Measurements from ENCODE around the gene LDLRAD2.

Gene LDLRAD2

DNA sequence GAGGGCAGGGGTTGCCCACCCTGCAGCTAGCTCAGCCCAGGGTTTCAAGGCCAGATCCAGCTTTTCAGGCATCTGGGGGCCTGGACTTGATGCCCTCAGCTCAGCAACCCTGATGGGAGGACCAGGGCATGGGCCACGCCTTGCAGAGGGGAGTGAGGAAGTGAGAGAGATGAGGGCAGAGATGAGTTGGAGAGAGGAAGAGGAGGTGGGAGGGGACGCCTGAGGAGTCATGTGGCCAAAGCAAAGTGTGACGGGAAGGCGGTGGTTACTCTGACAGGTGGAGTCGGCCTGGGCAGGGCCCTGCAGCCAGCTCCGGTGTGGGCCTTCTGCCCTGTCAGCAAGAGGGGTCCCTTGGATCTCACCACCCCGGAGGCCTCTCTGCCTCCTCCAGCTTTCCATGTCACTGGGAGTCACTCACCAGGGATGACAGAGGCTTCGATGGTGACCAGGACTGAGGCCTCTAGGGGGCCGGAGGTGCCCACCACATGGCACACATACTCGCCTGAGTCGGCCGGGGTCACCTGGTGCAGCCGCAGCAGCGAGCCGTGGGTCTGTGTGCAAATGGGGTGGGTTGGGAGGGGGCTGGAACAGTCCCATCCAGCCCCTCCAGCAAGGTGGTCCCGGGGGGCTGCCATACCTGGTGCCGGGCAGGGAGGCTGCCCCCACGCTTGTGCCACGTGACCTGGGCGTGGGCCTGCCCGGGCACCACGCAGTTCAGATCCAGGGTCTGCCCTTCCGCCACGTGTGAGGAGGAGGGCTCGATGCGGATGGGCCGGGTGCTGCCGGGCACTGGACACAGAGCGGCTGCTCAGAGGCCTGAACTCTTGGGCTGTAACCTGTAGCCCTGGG is 40.4 kb downstream of the LDLRAD2 start:
- Histone ChIP-seq H3K27ac (ENCODE audit: low read depth in 2 of 2, low read length in 2 of 2) (no peak overlapping the region), H3K4me3 (ENCODE audit: low read length in 2 of 2) (no peak overlapping the region), H3K9ac (ENCODE audit: low read depth in 1 of 2, low read length in 2 of 2) (no peak overlapping the region), H3K36me3 (ENCODE audit: control insufficient read depth in 2 of 2, insufficient read depth in 2 of 2, low read length in 2 of 2) (peaks cover 72 to 77% of the 10 kb centered on the region in 2 donors), H3K27me3 (ENCODE audit: control insufficient read depth in 2 of 2, insufficient read depth in 2 of 2, low read length in 2 of 2) (no peaks in the 10 kb centered on the region), H3K9me3 (ENCODE audit: control insufficient read depth in 2 of 2, low read length in 2 of 2) (no peaks in the 10 kb centered on the region), H3K4me1 (ENCODE audit: control insufficient read depth in 2 of 2, insufficient read depth in 2 of 2, low read length in 2 of 2) (no peaks in the 10 kb centered on the region)

- no peak overlapping the region for H3K27ac ChIP-seq (ENCODE audit: low read depth in 2 of 2, low read length in 2 of 2)
Measured at GRCh38 chr1:21853131-21853427, 41.0 kb downstream of the LDLRAD2 start.

GRCh38 chr1:21854090-21854750 is 42.2 kb downstream of the LDLRAD2 start:
- Histone ChIP-seq H3K4me1 (ENCODE audit: control insufficient read depth in 2 of 2, insufficient read depth in 2 of 2, low read length in 2 of 2) (no peaks in the 10 kb centered on the region), H3K4me3 (ENCODE audit: low read length in 2 of 2) (no peak overlapping the region), H3K27me3 (ENCODE audit: control insufficient read depth in 2 of 2, insufficient read depth in 2 of 2, low read length in 2 of 2) (no peaks in the 10 kb centered on the region), H3K27ac (ENCODE audit: low read depth in 2 of 2, low read length in 2 of 2) (no peak overlapping the region), H3K9me3 (ENCODE audit: control insufficient read depth in 2 of 2, low read length in 2 of 2) (no peaks in the 10 kb centered on the region), H3K9ac (ENCODE audit: low read depth in 1 of 2, low read length in 2 of 2) (no peak overlapping the region), H3K36me3 (ENCODE audit: control insufficient read depth in 2 of 2, insufficient read depth in 2 of 2, low read length in 2 of 2) (peaks cover 64% of the 10 kb centered on the region in 2 donors)

More at GRCh38 chr1:21853131-21853427, 41.0 kb downstream of the LDLRAD2 start:
- Histone ChIP-seq H3K4me1 (ENCODE audit: control insufficient read depth in 2 of 2, insufficient read depth in 2 of 2, low read length in 2 of 2) (no peaks in the 10 kb centered on the region), H3K4me3 (ENCODE audit: low read length in 2 of 2) (no peak overlapping the region), H3K36me3 (ENCODE audit: control insufficient read depth in 2 of 2, insufficient read depth in 2 of 2, low read length in 2 of 2) (peaks cover 70 to 71% of the 10 kb centered on the region in 2 donors), H3K9me3 (ENCODE audit: control insufficient read depth in 2 of 2, low read length in 2 of 2) (no peaks in the 10 kb centered on the region), H3K9ac (ENCODE audit: low read depth in 1 of 2, low read length in 2 of 2) (no peak overlapping the region), H3K27me3 (ENCODE audit: control insufficient read depth in 2 of 2, insufficient read depth in 2 of 2, low read length in 2 of 2) (no peaks in the 10 kb centered on the region)

DNA sequence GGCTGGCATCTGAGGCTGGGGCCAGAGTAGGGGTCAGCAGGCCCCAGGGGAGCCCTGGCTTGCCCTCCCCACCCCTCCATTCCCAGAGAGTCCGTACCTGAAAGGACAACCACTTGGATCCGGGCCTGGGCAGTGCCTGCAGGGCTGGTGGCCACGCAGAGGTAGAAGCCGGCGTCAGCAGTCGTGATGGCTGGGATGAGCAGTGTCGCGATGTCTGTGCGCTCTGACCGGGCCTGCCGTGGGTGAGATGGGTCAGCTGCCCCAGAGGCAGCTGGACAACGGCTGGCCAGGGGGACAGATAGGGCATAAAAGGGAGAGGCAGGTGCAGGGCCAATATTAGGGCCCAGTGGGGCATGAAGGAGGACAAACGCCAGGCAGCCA is 42.7 kb downstream of the LDLRAD2 start:
- H3K27me3 ChIP-seq (ENCODE audit: control insufficient read depth in 2 of 2, insufficient read depth in 2 of 2, low read length in 2 of 2): no peaks in the 10 kb centered on the region
- no peak overlapping the region for H3K27ac ChIP-seq (ENCODE audit: low read depth in 2 of 2, low read length in 2 of 2)
- no peaks in the 10 kb centered on the region for H3K9me3 ChIP-seq (ENCODE audit: control insufficient read depth in 2 of 2, low read length in 2 of 2)
- no peaks in the 10 kb centered on the region for H3K4me1 ChIP-seq (ENCODE audit: control insufficient read depth in 2 of 2, insufficient read depth in 2 of 2, low read length in 2 of 2)
- peaks cover 66% of the 10 kb centered on the region in 2 donors for H3K36me3 ChIP-seq (ENCODE audit: control insufficient read depth in 2 of 2, insufficient read depth in 2 of 2, low read length in 2 of 2)
- H3K9ac ChIP-seq (ENCODE audit: low read depth in 1 of 2, low read length in 2 of 2): no peak overlapping the region
- H3K4me3 ChIP-seq (ENCODE audit: low read length in 2 of 2): no peak overlapping the region

DNA sequence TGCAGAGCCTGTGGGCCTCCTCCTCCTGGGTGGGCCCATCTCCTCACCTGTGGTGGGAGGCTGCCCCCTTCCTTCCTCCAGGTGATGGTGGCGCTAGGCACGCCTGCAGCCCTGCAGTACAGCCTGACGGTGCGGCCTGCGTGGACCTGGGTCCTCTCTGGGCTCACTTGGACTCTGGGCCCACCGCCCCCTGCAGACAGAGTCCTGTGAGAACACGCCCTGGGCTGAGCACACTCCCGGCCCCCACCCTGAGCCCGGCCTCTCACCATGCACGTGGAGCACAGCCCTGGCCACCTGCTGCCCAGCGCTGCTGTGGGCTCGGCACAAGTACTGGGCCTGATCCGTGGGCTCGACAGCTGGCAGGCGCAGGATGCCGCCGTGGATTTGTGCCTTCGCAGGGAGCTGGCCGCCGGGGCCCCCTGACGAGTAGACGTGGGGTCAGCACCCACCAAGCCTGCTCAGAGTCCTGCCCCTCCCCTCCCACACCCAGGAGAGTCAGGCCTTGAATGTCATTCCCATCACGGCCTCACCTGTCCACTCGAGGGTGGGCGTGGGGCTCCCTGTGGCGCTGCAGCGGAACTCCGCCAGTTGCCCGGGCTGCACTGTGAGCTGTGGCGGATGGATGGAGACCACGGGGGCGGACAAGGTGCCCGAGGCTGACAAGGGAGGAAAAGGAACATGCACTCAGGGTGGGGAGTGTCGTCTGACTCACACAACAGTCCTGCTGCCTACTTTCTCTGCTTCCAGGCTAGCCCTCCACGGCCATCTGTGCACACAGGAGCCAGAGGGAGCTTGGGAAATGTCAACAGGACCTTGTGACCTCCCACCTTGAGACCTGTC is 43.4 kb downstream of the LDLRAD2 start:
- no peak overlapping the region for H3K27ac ChIP-seq (ENCODE audit: low read depth in 2 of 2, low read length in 2 of 2)

DNA sequence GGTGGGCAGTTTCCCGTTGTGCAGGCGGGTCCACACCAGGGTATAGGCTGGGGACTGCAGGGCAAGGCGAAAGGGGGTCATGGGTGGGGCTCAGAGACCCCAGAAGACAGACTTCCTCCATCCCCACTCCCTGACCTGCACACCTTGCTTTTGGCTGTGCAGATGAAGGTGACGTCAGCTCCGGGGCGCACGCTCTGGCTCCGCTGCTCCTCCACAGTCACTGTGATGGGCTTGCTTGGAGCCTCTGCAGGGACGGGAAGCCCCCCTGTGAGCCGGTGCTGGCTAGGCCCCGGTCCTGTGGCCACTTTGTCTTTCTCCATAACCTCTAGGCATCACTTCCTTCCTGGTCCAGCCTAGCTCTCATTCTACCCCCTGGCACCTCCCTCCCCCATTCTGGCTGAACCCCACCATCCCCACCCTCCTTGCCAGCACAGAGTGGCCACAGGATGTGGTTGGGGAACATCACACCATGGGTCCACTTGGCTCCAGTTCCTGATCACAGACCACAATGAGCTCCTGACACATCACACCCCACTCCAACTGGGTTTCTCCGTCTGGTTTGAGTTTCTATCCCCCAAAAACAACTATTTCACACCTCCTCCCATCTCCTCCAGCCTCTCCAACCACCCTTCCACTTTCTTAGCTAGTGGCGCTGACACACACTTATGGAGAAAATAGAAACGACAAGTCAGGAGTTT is 45.2 kb downstream of the LDLRAD2 start:
- no peak overlapping the region for H3K9ac ChIP-seq (ENCODE audit: low read depth in 1 of 2, low read length in 2 of 2)
- no peaks in the 10 kb centered on the region for H3K9me3 ChIP-seq (ENCODE audit: control insufficient read depth in 2 of 2, low read length in 2 of 2)
- no peaks in the 10 kb centered on the region for H3K4me1 ChIP-seq (ENCODE audit: control insufficient read depth in 2 of 2, insufficient read depth in 2 of 2, low read length in 2 of 2)
- H3K27me3 ChIP-seq (ENCODE audit: control insufficient read depth in 2 of 2, insufficient read depth in 2 of 2, low read length in 2 of 2): no peaks in the 10 kb centered on the region
- no peak overlapping the region for H3K4me3 ChIP-seq (ENCODE audit: low read length in 2 of 2)
- peaks cover 65 to 67% of the 10 kb centered on the region in 2 donors for H3K36me3 ChIP-seq (ENCODE audit: control insufficient read depth in 2 of 2, insufficient read depth in 2 of 2, low read length in 2 of 2)
- no peak overlapping the region for H3K27ac ChIP-seq (ENCODE audit: low read depth in 2 of 2, low read length in 2 of 2)

More for the DNA sequence above, 43.4 kb downstream of the LDLRAD2 start:
- H3K9me3 ChIP-seq (ENCODE audit: control insufficient read depth in 2 of 2, low read length in 2 of 2): no peaks in the 10 kb centered on the region
- H3K4me1 ChIP-seq (ENCODE audit: control insufficient read depth in 2 of 2, insufficient read depth in 2 of 2, low read length in 2 of 2): no peaks in the 10 kb centered on the region
- H3K9ac ChIP-seq (ENCODE audit: low read depth in 1 of 2, low read length in 2 of 2): no peak overlapping the region
- H3K4me3 ChIP-seq (ENCODE audit: low read length in 2 of 2): no peak overlapping the region
- peaks cover 63 to 64% of the 10 kb centered on the region in 2 donors for H3K36me3 ChIP-seq (ENCODE audit: control insufficient read depth in 2 of 2, insufficient read depth in 2 of 2, low read length in 2 of 2)
- H3K27me3 ChIP-seq (ENCODE audit: control insufficient read depth in 2 of 2, insufficient read depth in 2 of 2, low read length in 2 of 2): no peaks in the 10 kb centered on the region

DNA sequence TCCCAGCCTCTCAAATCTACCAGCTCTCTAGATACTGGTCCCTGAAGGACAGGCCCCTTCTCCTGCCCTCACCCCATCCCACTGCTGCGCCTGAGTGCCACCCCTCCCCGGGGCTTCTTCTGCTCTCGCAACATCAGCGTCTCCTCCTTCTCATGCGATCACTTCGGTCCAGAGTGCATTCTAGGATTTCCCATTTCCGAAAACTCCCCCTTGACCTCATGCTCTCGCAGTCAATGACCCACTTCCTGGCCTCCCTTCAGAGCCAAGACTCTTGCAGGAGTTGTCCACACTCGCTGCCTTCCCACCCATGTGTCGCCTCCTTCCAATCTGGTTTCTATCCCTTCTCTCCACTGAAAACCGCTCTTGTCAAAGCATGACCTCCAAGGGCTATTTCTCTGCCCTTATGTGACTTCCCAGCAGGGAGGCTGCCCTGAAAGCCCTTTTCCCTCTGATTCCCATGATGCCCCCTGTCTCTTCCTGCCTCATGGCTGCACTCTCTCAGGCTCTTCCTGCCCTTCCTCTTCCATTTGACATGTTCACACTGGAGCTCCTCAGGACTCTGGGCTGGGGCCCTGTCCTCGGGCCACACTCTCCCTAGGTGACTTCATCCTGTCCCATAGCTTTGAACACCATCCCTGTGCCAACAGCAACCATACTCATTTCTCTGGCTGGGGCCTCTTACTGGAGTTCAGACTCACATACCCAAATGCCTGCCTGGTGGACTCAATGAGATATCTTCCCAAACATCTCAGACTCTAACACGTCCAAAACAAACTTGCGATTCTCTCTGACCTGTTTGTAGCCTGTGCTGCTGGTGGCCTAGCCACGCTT is 46.0 kb downstream of the LDLRAD2 start:
- H3K4me3 ChIP-seq (ENCODE audit: low read length in 2 of 2): no peak overlapping the region
- H3K4me1 ChIP-seq (ENCODE audit: control insufficient read depth in 2 of 2, insufficient read depth in 2 of 2, low read length in 2 of 2): no peaks in the 10 kb centered on the region
- no peak overlapping the region for H3K9ac ChIP-seq (ENCODE audit: low read depth in 1 of 2, low read length in 2 of 2)
- no peaks in the 10 kb centered on the region for H3K27me3 ChIP-seq (ENCODE audit: control insufficient read depth in 2 of 2, insufficient read depth in 2 of 2, low read length in 2 of 2)
- H3K9me3 ChIP-seq (ENCODE audit: control insufficient read depth in 2 of 2, low read length in 2 of 2): no peaks in the 10 kb centered on the region
- H3K36me3 ChIP-seq (ENCODE audit: control insufficient read depth in 2 of 2, insufficient read depth in 2 of 2, low read length in 2 of 2): peaks cover 61 to 62% of the 10 kb centered on the region in 2 donors
- H3K27ac ChIP-seq (ENCODE audit: low read depth in 2 of 2, low read length in 2 of 2): no peak overlapping the region

DNA sequence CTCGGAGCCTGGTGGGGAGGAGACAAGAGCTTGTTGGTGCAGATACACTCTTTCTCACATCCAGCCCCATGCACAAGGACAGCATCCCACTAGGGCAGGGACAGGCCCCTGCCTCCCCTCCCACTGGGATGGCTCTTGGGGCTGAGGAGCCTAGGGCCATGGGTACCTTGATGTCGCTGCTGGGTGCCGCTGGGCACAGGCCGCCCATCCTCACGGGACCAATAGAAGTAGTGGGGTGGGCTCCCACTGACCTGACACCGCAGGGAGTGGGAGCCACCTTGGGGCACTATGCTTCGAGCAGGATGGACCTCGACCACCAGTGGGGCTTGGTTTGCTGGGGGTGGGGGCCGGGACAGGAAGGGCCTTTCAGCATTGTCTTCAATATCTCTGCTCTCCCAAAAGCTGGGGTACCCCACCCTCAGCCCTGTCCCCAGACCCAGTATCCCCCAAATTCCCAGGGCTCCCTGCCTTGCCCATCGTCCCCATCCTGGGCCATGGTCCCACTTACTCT is 47.7 kb downstream of the LDLRAD2 start:
- H3K4me3 ChIP-seq (ENCODE audit: low read length in 2 of 2): no peak overlapping the region
- H3K9me3 ChIP-seq (ENCODE audit: control insufficient read depth in 2 of 2, low read length in 2 of 2): no peaks in the 10 kb centered on the region
- H3K27ac ChIP-seq (ENCODE audit: low read depth in 2 of 2, low read length in 2 of 2): no peak overlapping the region
- H3K27me3 ChIP-seq (ENCODE audit: control insufficient read depth in 2 of 2, insufficient read depth in 2 of 2, low read length in 2 of 2): no peaks in the 10 kb centered on the region
- H3K36me3 ChIP-seq (ENCODE audit: control insufficient read depth in 2 of 2, insufficient read depth in 2 of 2, low read length in 2 of 2): peaks cover 53 to 59% of the 10 kb centered on the region in 2 donors
- H3K9ac ChIP-seq (ENCODE audit: low read depth in 1 of 2, low read length in 2 of 2): no peak overlapping the region
- H3K4me1 ChIP-seq (ENCODE audit: control insufficient read depth in 2 of 2, insufficient read depth in 2 of 2, low read length in 2 of 2): no peaks in the 10 kb centered on the region

GRCh38 chr1:21860971-21861370 is 48.9 kb downstream of the LDLRAD2 start:
- Histone ChIP-seq H3K4me3 (ENCODE audit: low read length in 2 of 2) (no peak overlapping the region), H3K36me3 (ENCODE audit: control insufficient read depth in 2 of 2, insufficient read depth in 2 of 2, low read length in 2 of 2) (peaks cover 51 to 56% of the 10 kb centered on the region in 2 donors), H3K9ac (ENCODE audit: low read depth in 1 of 2, low read length in 2 of 2) (no peak overlapping the region), H3K4me1 (ENCODE audit: control insufficient read depth in 2 of 2, insufficient read depth in 2 of 2, low read length in 2 of 2) (no peaks in the 10 kb centered on the region), H3K9me3 (ENCODE audit: control insufficient read depth in 2 of 2, low read length in 2 of 2) (no peaks in the 10 kb centered on the region), H3K27ac (ENCODE audit: low read depth in 2 of 2, low read length in 2 of 2) (no peak overlapping the region), H3K27me3 (ENCODE audit: control insufficient read depth in 2 of 2, insufficient read depth in 2 of 2, low read length in 2 of 2) (no peaks in the 10 kb centered on the region)

Data from mucosa of rectum (tissue), 2 donors.